OCI-LY1 (cell line): Measurements from ENCODE around the gene TSEN15.

Source experiments
- CTCF ChIP-seq: fragments of 200-600 bp; sonication (generic), shearing (Covaris generic); IDR thresholded peaks from 2 replicates; pipeline ENCODE4 v1.5.1; 2017; ENCODE audit warnings: mild to moderate bottlenecking, antibody characterized with exemption, low read length, moderate library complexity, mixed read lengths
- EZH2 ChIP-seq: fragments of 200-600 bp; sonication (generic), shearing (Covaris generic); IDR thresholded peaks from 2 replicates; pipeline ENCODE4 v1.8.0; 2017; ENCODE audit warnings: borderline replicate concordance, mixed run types, mild to moderate bottlenecking, antibody characterized with exemption, low read length, moderate library complexity, mixed read lengths

- TF ChIP-seq CTCF (no peak), EZH2 (no peak)
Measured at GRCh38 chr1:184017306-184017705, 34.2 kb upstream of the TSEN15 start.
